OCI-LY3 (cell line): ENCODE results near the gene OBSCN.

Experiments used
- EZH2phosphoT487 ChIP-seq: fragments of 200-600 bp; shearing (Covaris generic); IDR thresholded peaks from 2 replicates; pipeline ENCODE4 v1.6.1; 2018; ENCODE audit warnings: antibody characterized with exemption, mixed run types, low read depth
- TF ChIP-seq, protein P1 (sequence below): fragments of 200-600, 300-600 bp; sonication (generic); IDR thresholded peaks from 2 replicates; pipeline ENCODE4 v1.5.1; 2014; ENCODE audit warnings: antibody characterized with exemption, low read length, low read depth

DNA sequence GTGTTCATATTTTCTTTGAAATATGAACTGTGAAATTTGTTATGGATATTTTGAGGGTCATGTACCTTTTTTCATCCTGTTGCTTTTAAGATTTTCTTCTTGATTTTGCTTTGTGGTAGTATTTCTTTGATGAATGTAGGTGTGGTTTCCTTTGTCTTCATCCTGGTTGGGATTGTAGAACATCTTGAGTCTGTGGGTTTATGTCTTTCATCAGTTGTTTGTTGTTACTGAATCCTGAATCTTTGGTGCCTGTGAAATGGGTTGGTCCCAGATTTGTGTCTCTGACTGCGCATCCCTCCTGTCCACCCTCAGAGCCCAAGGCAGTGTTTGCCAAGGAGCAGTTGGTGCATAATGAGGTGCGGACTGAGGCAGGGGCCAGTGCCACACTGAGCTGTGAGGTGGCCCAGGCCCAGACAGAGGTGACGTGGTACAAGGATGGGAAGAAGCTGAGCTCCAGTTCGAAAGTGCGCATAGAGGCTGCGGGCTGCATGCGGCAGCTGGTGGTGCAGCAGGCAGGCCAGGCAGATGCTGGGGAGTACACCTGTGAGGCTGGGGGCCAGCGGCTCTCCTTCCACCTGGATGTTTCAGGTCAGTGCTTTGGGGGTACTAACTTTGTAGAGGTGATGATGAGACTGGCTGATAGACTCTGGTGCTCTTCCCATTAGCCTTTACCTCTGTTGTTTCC is 38.5 kb downstream of the OBSCN start:
- TF ChIP-seq, protein P1, sequence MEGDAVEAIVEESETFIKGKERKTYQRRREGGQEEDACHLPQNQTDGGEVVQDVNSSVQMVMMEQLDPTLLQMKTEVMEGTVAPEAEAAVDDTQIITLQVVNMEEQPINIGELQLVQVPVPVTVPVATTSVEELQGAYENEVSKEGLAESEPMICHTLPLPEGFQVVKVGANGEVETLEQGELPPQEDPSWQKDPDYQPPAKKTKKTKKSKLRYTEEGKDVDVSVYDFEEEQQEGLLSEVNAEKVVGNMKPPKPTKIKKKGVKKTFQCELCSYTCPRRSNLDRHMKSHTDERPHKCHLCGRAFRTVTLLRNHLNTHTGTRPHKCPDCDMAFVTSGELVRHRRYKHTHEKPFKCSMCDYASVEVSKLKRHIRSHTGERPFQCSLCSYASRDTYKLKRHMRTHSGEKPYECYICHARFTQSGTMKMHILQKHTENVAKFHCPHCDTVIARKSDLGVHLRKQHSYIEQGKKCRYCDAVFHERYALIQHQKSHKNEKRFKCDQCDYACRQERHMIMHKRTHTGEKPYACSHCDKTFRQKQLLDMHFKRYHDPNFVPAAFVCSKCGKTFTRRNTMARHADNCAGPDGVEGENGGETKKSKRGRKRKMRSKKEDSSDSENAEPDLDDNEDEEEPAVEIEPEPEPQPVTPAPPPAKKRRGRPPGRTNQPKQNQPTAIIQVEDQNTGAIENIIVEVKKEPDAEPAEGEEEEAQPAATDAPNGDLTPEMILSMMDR, result no peak
- TF ChIP-seq EZH2phosphoT487, result no peak
